COLO829 (cell line): ENCODE data around the gene ATAD5.
"Not testable (repeated sequence)": the region's sequence is repeated elsewhere in the genome, so short reads cannot be mapped to it uniquely, and the experiment has no call there.

Experiments
- DNase-seq: peaks from one replicate; pipeline ENCODE4 v3.0.0; 2012; ENCODE audit warnings: low spot score

ATAD5 gene

DNA sequence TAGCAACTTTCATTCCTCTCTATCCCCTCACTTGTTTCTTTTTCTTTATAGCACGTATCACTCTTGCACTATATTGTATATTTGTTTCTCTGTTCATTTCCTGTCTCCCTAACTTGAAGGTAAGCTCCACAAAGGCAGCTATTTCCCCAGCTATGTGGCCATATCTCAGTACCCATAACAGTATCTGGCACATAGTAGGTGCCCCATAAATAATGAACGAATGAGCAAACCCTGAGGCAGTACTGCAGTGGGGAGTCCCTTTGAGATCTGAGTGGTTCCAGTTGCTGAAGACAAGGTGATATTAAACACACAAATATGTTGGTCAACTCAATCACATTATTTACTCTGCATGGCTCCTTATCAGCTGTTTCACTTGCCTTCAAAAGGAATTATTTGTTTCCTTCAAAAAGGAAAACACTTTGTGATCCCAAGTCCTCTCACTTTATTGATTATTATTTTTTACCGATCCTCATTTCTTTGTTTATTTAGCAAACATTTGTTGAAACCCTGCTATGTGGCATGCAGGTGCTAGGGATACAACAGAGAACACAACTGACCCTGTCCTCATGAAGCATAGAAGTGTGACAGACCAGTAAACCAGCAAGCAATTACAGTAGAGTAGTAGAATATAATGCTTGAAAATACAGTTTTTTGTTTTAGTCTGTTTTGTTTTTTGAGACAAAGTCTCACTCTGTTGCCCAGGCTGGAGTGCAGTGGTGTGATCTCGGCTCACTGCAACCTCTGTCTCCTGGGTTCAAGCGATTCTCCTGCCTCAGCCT, 84.3 kb downstream of the ATAD5 start:
- DNase-seq = no peak

DNA sequence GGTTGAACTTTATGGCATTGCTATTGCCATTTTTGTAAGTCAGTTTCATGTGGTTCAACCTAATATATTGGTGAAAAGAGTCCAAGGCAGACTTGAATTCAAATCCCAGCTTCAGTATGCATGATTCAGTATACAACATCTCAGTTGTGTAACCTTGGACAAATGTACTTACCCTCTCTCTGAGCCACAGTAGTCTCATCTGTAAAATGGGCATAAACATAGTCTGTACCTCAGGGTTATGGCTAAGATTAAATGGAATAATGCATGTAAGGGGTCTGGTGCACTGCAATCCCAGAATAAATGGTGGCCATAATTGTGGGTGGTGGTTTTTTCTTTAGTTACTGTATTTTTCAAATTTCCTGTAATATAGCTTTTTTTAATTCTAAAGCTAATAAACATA, 85.3 kb downstream of the ATAD5 start:
- DNase-seq = no peak

DNA sequence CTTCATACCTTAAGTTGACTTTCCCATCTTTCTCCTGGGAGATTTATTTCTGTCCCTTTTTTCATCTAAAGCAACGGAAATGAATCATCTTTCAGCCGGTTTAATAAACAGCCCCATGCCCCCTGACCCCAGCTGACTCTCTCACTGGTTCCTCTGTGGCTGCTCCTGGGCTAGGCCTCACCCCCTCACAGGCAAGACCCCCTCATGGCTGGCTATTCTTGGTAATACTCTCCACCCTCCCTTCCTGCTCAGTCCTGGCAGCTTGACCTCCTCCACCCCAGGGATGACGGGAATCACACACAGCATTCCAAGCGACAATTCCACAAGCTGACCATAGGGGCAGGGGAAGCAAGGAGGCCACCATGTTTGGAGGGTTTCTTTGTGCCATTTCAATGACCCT, 88.5 kb downstream of the ATAD5 start:
- DNase-seq = no peak

DNA sequence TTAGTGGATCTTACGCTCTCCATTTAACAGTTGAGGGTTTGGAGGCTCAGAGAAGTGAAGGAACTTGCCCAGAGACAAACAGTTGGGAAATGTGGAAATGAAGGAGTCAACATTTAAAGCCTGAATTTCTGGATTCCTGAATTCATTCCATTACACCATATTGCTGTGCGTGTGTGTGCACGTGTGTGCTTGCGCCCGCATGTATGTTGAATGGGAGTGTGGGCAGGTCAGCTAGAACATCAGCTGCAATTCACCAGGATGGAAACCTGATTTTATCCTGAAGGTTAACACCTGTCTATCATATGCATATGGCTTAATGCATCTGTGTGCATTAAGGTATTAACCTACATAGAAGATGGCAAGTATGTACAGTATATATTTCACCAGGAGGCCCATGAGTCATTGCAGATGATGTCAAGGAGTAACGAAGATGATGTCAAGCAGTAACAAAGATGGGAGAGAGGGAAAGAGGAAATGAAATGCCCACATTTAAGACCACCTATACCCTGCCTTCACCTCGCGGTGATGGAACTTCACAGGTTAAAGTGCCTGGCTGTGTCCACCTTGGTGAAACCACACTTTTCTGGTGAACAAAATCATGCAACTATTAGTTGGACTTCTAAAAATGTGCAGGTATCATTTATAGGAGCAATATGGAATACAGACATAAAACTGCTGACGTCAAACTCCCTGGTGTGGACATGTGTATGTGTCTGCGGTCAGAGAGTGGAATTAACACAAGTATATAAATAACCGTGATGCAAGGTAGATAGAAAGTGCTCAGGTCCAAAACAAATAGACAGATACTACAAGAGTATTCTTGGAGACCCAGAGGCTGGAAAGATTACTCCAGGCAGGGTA, 89.1 kb downstream of the ATAD5 start:
- no peak for DNase-seq

DNA sequence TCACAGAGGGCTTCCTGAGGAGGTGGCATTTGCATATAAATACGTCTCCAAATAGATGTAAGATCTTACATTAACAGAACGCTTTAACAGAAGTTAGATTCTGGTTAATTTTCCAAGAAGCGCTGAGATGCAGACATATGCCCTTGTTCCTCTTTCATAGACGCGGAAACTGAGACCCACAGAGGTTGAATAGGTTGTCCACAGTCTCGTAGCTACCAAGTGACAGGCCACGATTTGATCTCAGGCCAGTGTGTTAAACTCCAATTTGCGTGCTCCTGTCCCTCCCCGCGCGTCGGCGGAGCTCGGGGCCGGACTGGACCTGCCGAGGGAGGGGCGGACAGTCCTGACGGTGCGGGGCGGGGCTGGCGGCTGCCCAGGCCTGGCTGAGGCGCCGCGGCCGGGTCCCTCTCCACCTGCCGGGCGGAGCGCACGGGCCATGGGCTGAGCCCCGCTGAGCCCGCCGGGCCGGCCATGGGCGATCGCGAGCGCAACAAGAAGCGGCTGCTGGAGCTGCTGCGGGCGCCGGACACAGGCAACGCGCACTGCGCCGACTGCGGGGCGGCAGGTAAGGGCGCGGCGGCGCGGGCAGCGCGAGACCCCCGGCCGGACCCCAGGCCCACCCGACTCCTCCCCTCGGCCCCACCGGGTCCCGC, 89.9 kb downstream of the ATAD5 start, which contains the start of gene ADAP2:
TSS of gene ADAP2 (plus strand) at position 402 of the 653 bp plus-strand sequence. CDS start at position 472, 70 bp downstream.
- DNase-seq = no peak

DNA sequence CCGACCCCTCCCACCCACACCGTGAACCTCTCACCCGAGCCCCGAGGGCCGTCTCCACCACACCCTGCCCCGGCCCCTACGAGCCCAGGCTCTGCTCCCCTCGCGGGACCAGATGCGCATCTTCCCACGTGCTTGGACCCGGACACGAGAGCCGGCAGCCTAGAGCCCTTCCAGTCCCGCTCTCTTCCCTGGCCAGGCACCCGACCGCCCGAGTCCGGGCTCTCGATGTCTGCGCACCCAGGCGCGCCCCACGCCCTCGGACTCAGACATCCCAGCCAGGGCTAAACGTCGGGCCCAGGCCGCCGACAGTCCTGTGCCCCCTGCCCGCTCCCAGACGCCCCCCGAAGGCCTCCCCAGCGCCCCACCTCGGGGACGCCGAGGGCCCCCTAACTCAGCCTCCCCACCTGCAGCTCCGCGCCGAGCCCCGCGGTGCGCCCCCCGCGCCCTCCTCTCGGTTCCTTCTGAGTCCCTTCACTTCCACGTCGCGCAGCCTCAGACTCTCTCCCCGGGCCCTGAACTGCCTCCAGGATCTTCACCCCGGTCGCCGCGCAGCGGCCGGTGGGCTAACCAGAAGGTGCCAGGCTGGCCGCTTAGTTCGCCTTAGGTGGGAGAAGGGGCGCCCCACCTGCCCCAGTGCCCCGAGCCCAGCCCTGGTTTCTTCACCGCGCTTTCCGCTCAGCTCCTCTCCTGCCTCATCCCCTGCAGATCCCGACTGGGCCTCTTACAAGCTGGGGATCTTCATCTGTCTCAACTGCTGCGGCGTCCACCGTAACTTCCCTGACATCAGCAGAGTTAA, 90.7 kb downstream of the ATAD5 start:
- DNase-seq = no peak

DNA sequence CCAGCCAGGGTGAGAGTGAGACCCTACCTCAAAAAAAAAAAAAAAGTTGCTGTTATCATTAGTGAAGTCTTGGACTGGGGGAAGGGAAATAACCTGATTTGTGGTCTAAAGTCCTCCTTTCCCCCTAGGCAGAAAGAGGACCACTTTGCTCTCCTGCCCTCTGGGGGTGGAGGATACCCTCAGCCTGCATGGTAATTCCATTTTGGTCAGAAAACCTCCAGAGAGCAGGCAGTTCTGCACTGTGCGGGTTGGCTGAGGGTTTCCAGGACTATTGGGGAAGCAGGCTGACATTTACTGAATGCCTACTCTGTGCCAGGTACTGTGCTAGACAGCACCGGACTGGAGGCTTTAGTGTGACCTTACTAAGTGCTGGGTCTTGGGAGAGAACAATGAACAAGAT, 92.6 kb downstream of the ATAD5 start:
- no peak for DNase-seq

DNA sequence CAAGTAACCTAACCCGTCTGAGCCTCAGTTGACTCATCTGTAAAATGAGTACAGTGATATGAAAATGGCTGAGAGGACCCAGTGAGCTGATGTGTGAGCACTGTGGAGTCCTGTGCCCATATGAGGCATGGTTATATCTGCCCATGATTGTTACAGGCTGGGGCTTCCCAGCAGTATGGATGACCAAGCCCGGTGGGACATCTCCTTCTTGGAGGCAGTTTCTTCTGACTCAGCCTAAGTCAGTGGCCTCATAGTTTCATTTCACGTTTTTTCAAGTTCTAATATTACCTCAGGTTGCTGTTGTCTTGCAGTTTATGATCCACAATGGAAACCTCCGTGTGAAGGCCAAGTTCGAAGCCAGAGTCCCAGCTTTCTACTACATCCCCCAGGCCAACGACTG, 94.8 kb downstream of the ATAD5 start:
- no peak for DNase-seq

DNA sequence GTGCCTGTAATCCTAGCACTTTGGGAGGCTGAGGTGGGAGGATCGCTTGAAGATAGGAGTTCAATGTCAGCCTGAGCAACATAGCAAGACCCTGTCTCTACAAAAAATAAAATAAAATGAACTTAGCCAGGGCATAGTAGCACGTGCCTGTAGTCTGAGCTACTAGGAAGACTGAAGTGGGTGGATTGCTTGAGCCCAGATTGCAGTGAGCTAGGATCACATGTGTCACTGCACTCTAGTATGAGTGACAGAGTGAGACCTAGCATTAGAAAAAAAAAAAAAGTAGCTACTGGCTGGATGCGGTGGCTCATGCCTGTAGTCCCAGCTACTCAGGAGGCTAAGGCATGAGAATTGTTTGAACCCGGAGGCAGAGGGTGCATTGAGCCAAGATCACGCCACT, 96.0 kb downstream of the ATAD5 start:
- DNase-seq = no peak

DNA sequence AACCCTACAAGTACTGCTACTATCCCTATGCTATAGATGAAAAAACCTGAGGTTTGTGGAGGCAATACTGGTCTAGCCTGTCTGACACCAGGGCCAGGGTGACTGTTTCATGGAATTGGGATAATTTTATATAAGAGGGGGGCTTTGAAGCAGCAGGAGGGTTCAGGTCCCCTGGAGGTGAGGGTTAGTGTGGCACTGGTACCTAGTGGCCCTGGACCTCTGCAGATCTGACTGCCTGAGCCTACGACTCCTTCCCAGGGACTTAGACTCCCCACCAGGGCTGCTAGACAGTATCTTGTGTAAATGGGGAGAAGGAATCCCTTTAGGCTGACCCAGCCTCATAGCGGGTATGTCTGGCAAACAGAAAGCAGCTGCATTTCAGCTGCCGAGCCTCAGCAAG, 96.8 kb downstream of the ATAD5 start:
- no peak for DNase-seq

DNA sequence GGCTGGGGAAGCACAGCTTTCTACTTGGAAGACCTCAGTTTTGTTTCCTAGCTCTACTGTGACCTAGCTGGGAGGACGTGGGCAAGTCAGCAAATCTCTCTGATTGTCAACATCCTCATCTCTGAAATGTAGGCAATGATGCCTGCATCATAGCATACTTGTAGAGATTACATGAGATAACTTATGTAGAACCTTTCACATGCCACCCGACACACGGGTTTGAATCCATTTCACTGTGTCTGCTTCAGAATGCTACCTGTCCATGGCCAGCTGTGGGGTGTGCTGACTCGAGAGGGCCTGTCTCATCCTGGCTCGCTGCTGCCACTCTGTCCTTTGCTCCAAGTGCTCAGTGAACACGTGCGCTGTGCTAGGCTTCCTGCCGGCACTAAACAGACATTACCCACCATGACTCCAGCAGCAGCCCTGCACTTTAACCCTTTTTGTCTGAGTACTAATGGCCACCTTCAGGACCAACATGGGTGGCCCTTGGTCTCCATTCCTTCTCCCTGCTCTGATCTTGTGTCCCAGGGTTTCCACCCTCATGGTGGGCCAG, 97.4 kb downstream of the ATAD5 start:
- no peak for DNase-seq

DNA sequence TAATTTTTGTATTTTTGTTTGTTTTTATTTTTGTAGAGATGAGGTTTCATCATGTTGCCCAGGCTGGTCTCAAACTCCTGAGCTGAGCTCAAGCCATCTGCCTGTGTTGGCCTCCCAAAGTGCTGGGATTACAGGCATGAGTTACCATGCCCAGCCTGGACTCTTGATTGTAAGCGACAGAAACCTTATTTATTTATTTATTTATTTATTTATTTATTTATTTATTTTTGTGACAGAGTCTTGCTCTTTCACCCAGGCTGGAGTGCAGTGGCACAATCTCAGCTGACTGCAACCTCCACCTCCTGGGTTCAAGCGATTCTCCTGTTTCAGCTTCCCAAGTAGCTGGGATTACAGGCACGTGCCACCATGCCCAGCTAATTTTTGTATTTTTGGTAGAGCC, 98.1 kb downstream of the ATAD5 start:
- DNase-seq = not testable (repeated sequence)

DNA sequence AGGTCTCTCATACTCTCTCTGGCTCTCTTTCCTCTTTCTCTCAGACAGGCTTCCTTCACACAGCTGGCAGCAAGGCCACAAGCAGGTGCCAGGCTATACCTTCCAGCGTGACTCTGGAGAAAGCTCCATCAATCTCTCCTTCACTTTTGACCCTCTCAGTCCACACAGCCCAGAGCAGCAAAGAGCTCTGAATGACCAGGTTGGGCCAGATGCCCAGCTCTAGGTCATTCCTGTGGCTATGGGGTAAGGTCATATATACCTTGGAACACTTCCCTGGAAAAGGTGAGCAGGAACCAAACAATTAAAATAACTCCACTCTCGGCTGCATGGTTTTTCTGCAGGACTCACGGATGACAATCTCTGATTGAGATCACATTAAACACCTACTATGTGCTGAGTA, 98.7 kb downstream of the ATAD5 start:
- no peak for DNase-seq

DNA sequence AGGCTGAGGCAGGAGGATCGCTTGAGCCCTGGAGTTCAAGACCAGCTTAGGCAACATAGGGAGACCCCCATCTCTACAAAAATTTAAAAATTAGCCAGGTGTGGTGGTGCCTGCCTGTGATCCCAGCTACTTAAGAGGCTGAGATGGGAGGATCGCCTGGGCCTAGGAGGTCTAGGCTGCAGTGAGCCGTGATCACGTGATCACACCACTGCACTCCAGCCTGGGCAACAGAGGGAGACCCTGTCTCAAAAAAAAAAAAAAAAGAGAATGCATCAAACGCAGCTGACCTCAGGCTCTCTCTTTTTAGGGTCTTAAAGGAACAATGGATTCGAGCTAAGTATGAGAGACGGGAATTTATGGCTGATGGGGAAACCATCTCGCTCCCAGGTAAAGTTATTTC, 99.8 kb downstream of the ATAD5 start:
- DNase-seq = not testable (repeated sequence)

DNA sequence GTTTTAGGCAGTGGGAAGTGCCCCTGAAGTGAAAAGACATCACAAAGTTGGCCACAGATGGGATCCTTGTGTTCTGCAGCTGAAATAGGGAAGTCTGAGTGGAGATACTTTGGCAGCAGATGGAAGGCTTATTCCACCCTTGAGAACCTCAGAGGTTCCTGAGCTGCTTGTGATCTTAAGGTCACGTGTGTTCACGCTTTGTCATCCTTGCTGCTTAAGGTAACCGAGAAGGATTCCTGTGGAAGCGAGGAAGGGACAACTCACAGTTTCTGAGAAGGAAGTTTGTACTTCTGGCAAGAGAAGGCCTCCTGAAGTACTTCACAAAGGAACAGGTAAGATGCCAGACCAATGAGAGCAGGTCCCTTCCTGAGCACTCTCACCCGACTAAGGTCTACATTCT, 102.2 kb downstream of the ATAD5 start:
- no peak for DNase-seq

DNA sequence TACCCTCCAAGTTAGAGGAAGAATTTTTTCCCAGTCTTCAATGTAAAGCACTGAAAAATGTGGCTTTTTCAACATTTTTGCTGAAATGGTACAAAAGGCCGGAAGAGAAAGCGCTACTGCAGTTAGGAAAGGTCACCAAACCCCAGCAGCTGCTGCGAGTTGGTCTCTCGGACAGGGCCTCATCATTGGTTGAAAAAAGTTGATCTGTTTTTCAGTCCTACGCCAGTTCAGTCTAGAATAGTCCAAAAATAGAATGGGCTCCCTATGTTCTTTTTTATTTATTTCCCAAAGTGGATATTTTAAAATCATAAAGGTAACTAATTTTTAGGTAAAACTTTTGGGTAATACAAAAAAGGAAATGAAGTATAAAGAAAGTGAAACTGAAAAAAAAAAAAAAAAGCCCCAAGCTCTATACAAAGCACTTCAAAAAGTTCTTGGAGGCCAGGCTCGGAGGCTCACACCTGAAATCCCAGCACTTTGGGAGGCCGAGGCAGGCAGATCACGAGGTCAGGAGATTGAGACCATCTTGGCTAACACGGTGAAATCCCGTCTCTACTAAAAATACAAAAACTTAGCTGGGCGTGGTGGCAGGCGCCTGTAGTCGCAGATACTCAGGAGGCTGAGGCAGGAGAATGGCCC, 107.4 kb downstream of the ATAD5 start:
- DNase-seq = no peak

DNA sequence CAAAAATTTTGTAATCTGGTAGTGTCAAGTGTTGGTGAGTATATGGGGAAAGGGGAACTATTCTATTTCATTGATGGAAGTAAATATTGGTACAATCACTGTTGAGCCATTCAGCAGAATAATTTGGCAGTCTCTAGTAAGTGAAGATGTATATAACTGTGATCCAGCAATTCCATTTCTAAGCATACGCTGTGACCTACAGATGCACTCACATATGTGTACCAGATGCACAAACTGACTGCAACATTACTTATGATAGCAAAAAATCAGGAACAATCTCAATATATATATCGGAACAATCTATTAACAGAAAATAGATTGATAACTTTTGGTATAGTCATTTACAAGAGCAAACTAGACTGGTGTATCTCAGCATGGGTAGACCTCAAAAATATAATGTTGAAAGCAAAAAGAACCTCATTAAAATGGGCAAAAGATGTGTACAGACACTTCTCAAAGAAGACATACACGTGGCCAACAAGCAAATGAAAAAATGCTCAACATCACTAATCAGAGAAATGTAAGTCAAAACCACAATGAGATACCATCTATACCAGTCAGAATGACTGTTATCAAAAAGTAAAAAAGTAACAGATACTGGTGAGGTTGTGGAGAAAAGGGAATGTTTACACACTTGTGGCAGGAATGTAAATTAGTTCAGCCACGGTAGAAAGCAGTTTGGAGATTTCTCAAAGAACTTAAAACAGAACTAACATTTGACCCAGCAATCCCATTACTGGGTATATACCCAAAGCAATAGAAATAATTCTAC, 110.7 kb downstream of the ATAD5 start:
- DNase-seq = no peak
